H9 (cell line): Measurements from ENCODE around the gene CADM4. TPM values are rescaled to one million over a fixed set of nuclear protein-coding genes. Genes with fewer than 3 reads are reported as not detected.

Experiments used
- DNase-seq: peaks from one replicate; pipeline ENCODE4 v3.0.0-alpha.2; 2017
- H2AFZ ChIP-seq: one replicate; pipeline ENCODE4 v1.6.1; 2013; ENCODE audit warnings: mild to moderate bottlenecking, low read length, control low read depth, moderate library complexity
- H2AK5ac ChIP-seq: 2 replicates; pipeline ENCODE4 v1.6.1; 2013; ENCODE audit warnings: low read length, control low read depth, mixed read lengths; ENCODE audit not compliant: insufficient read length
- H2BK120ac ChIP-seq: one replicate; pipeline ENCODE4 v1.6.1; 2013; ENCODE audit warnings: low read depth, mild to moderate bottlenecking, low read length, control low read depth, inconsistent platforms; ENCODE audit not compliant: poor library complexity, severe bottlenecking
- H2BK12ac ChIP-seq: 2 replicates; pipeline ENCODE4 v1.6.1; 2013; ENCODE audit warnings: low read length, control low read depth, mixed read lengths, low read depth; ENCODE audit not compliant: insufficient read length
- H2BK15ac ChIP-seq: 2 replicates; pipeline ENCODE4 v1.6.1; 2013; ENCODE audit warnings: low read depth, low read length, control low read depth
- H2BK20ac ChIP-seq: one replicate; pipeline ENCODE4 v1.6.1; 2013; ENCODE audit warnings: low read depth, mild to moderate bottlenecking, low read length, control low read depth, inconsistent platforms; ENCODE audit not compliant: poor library complexity, severe bottlenecking
- H2BK5ac ChIP-seq: 2 replicates; pipeline ENCODE4 v1.6.1; 2013; ENCODE audit warnings: low read length, control low read depth, mixed read lengths; ENCODE audit not compliant: insufficient read length
- H3K14ac ChIP-seq: 2 replicates; pipeline ENCODE4 v1.6.1; 2013; ENCODE audit warnings: low read length, control low read depth; ENCODE audit not compliant: insufficient read depth
- H3K18ac ChIP-seq: 2 replicates; pipeline ENCODE4 v1.6.1; 2013; ENCODE audit warnings: low read depth, mild to moderate bottlenecking, mixed read lengths, low read length, control low read depth; ENCODE audit not compliant: insufficient read length
- H3K23ac ChIP-seq: 2 replicates; pipeline ENCODE4 v1.6.1; 2013; ENCODE audit warnings: low read length, control low read depth, mixed read lengths, low read depth; ENCODE audit not compliant: insufficient read length
- H3K23me2 ChIP-seq: 2 replicates; pipeline ENCODE4 v1.6.1; 2013; ENCODE audit warnings: low read depth, mild to moderate bottlenecking, mixed read lengths, low read length, control low read depth; ENCODE audit not compliant: insufficient read length, poor library complexity, severe bottlenecking
- H3K27ac ChIP-seq: 2 replicates; pipeline ENCODE4 v1.5.1; 2013; ENCODE audit warnings: low read length, control low read depth, mixed read lengths, low read depth; ENCODE audit not compliant: insufficient read length
- H3K27me3 ChIP-seq: 2 replicates; pipeline ENCODE4 v1.6.1; 2013; ENCODE audit warnings: low read length, control low read depth, inconsistent platforms; ENCODE audit not compliant: insufficient read depth
- H3K4ac ChIP-seq: 2 replicates; pipeline ENCODE4 v1.6.1; 2013; ENCODE audit warnings: low read depth, mild to moderate bottlenecking, control low read depth, inconsistent platforms, low read length, moderate library complexity
- H3K4me1 ChIP-seq: 2 replicates; pipeline ENCODE4 v1.6.1; 2013; ENCODE audit warnings: low read length, control low read depth, inconsistent platforms; ENCODE audit not compliant: insufficient read depth
- H3K4me2 ChIP-seq: 2 replicates; pipeline ENCODE4 v1.6.1; 2013; ENCODE audit warnings: low read length, control low read depth, mixed read lengths; ENCODE audit not compliant: insufficient read length, insufficient read depth
- H3K56ac ChIP-seq: 2 replicates; pipeline ENCODE4 v1.6.1; 2013; ENCODE audit warnings: low read depth, mild to moderate bottlenecking, mixed read lengths, low read length, control low read depth; ENCODE audit not compliant: insufficient read length
- H3K79me1 ChIP-seq: 2 replicates; pipeline ENCODE4 v1.6.1; 2013; ENCODE audit warnings: low read depth, mild to moderate bottlenecking, moderate library complexity, low read length, control low read depth, inconsistent platforms; ENCODE audit not compliant: insufficient read depth, poor library complexity, severe bottlenecking
- H3K79me2 ChIP-seq: 2 replicates; pipeline ENCODE4 v1.6.1; 2013; ENCODE audit warnings: low read length, control low read depth, inconsistent platforms; ENCODE audit not compliant: insufficient read depth
- H3K9ac ChIP-seq: 2 replicates; pipeline ENCODE4 v1.6.1; 2013; ENCODE audit warnings: low read length, control low read depth, mixed read lengths; ENCODE audit not compliant: insufficient read length; ENCODE audit errors: extremely low read depth
- H3K9me3 ChIP-seq: one replicate; pipeline ENCODE4 v1.6.1; 2013; ENCODE audit warnings: low read depth, low read length, inconsistent platforms; ENCODE audit not compliant: control insufficient read depth
- H3T11ph ChIP-seq: one replicate; pipeline ENCODE4 v1.6.1; 2013; ENCODE audit warnings: mild to moderate bottlenecking, low read length, control low read depth, inconsistent platforms
- H4K20me1 ChIP-seq: one replicate; pipeline ENCODE4 v1.6.1; 2013; ENCODE audit not compliant: control insufficient read depth, insufficient read length, insufficient read depth
- H4K5ac ChIP-seq: 2 replicates; pipeline ENCODE4 v1.6.1; 2013; ENCODE audit warnings: low read depth, mild to moderate bottlenecking, mixed read lengths, low read length, control low read depth; ENCODE audit not compliant: insufficient read length
- H4K8ac ChIP-seq: replicated peaks from 2 replicates; pipeline ENCODE4 v1.6.1; 2013; ENCODE audit warnings: low read length, control low read depth, mixed read lengths, low read depth; ENCODE audit not compliant: insufficient read length
- H4K91ac ChIP-seq: 2 replicates; pipeline ENCODE4 v1.6.1; 2013; ENCODE audit warnings: low read depth, mild to moderate bottlenecking, moderate library complexity, mixed read lengths, low read length, control low read depth; ENCODE audit not compliant: insufficient read length
- H3K27ac Mint-ChIP-seq, 3 experiments: 2 replicates in 2 of 3; 3 replicates in 1 of 3; pipeline ENCODE4 v1.8.0; 2020 to 2021; ENCODE audit warnings: mixed read lengths in 3 of 3, mild to moderate bottlenecking in 1 of 3, moderate library complexity in 1 of 3
- H3K27me3 Mint-ChIP-seq: 2 replicates; pipeline ENCODE4 v1.8.0; 2021; ENCODE audit warnings: low read depth, mild to moderate bottlenecking, moderate library complexity, mixed read lengths
- H3K36me3 Mint-ChIP-seq, 3 experiments: 2 replicates in 2 of 3; 3 replicates in 1 of 3; pipeline ENCODE4 v1.8.0; 2020 to 2021; ENCODE audit warnings: low read depth in 3 of 3, mixed read lengths in 3 of 3; ENCODE audit not compliant: insufficient read depth in 1 of 3
- H3K4me1 Mint-ChIP-seq, 2 experiments: 2 replicates each; pipeline ENCODE4 v1.8.0; 2020; ENCODE audit warnings: mixed read lengths in 2 of 2
- H3K4me3 Mint-ChIP-seq, 2 experiments: 2 replicates in 1 of 2; 3 replicates in 1 of 2; pipeline ENCODE4 v1.8.0; 2020 to 2021; ENCODE audit warnings: mild to moderate bottlenecking in 2 of 2, mixed read lengths in 2 of 2, moderate library complexity in 1 of 2
- H3K9me3 Mint-ChIP-seq, 2 experiments: 2 replicates in 1 of 2; 3 replicates in 1 of 2; pipeline ENCODE4 v1.8.0; 2020; ENCODE audit warnings: mild to moderate bottlenecking in 2 of 2, mixed read lengths in 2 of 2, moderate library complexity in 1 of 2
- CTCF ChIP-seq: fragments of 200-600 bp; sonication (generic); conservative IDR thresholded peaks from 3 replicates; pipeline ENCODE4 v1.8.0; 2021; ENCODE audit warnings: antibody characterized with exemption, mild to moderate bottlenecking
- WGBS: extraction: QIAGEN DNeasy Blood & Tissue Kit; methylation state at CpG from one replicate; pipeline ENCODE4 v1.1.7; 2013; ENCODE audit warnings: missing lambda C conversion rate, low lambda C conversion rate, mixed read lengths; ENCODE audit not compliant: insufficient read length; ENCODE audit errors: extremely low coverage; 5-methylcytosine and 5-hydroxymethylcytosine counted together
- total RNA-seq: library from RNA; stranded (reverse); gene quantifications from 2 replicates; pipeline ENCODE4 v1.2.1, GENCODE V29; 2021

The CADM4 gene
- total RNA-seq, 1 experiment from 2014 or later, result 10.2 TPM

DNA sequence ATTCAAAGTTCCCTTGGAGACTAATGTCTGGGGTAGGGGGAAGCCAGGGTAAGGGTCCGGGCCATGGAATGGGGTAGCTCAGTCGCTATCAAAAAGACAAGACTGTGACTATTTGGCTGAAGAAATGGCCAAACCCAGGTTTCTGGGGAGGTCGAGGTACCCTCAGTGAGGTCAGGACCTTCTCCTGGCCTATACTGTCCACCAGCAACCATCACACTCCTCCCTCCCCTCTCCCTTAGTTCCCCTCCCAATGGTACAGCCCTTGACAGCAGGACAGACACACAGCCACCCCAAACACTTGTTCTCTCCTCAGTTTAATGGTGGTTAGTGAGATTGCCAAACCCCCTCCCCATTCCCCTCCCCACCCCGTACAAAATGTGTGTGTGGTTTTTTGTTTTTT, 17.6 kb downstream of the CADM4 start:
- Histone ChIP-seq H2BK5ac (no peak overlapping the region), H2AFZ (no peak overlapping the region), H3K18ac (no peak overlapping the region), H2BK15ac (no peak overlapping the region), H2AK5ac (no peak overlapping the region), H3K4me1 (no peaks in the 10 kb centered on the region; the same call in none of the 2 replicates), H3K79me1 (no peaks in the 10 kb centered on the region), H3K9ac (no peak overlapping the region), H3K4ac (no peak overlapping the region), H2BK12ac (no peak overlapping the region), H4K91ac (no peak overlapping the region), H4K20me1 (no peaks in the 10 kb centered on the region), H3K27me3 (no peaks in the 10 kb centered on the region), H4K8ac (no peak overlapping the region), H3K9me3 (no peaks in the 10 kb centered on the region), H3K27ac (no peak overlapping the region), H4K5ac (no peak overlapping the region), H3K56ac (no peak overlapping the region), H3T11ph (no peak overlapping the region), H2BK20ac (no peak overlapping the region), H3K23me2 (peaks cover 14% of the 10 kb centered on the region), H3K79me2 (no peaks in the 10 kb centered on the region), H3K23ac (no peak overlapping the region), H3K14ac (no peak overlapping the region), H2BK120ac (no peak overlapping the region), H3K4me2 (no peak overlapping the region)
- H3K27me3 Mint-ChIP-seq, result peaks cover 6% of the 10 kb centered on the region
- WGBS, result no CpG with 5 or more reads among the region's 4 CpGs
- no peak for TF ChIP-seq CTCF
- peaks cover 11 to 26% (median 13%) of the 10 kb centered on the region in 3 experiments; a peak in 6 of 7 replicates for H3K36me3 Mint-ChIP-seq
- no peak overlapping the region for H3K4me3 Mint-ChIP-seq
- no peaks in the 10 kb centered on the region; a peak in 1 of 5 replicates for H3K9me3 Mint-ChIP-seq
- peaks cover 25 to 40% of the 10 kb centered on the region in 2 experiments for H3K4me1 Mint-ChIP-seq
- DNase-seq, result no peak
- no peak overlapping the region for H3K27ac Mint-ChIP-seq
